Mesenchymal stem cell (in vitro differentiated cells and primary cell): ENCODE measurements around the gene SETD2.
A peak's percentile ranks its signal among the peaks of the same experiment; 100 is the strongest.

Source experiments
- DNase-seq: peaks from one replicate; pipeline ENCODE4 v3.0.0-alpha.2; 2013
- H2AFZ ChIP-seq: one replicate; pipeline ENCODE4 v1.6.1; 2013; ENCODE audit warnings: low read depth, mild to moderate bottlenecking, control low read depth, inconsistent platforms, low read length, moderate library complexity
- H2AK5ac ChIP-seq: 2 replicates; pipeline ENCODE4 v1.6.1; 2013; ENCODE audit warnings: low read length, moderate library complexity, mild to moderate bottlenecking, inconsistent platforms; ENCODE audit not compliant: severe bottlenecking
- H2BK120ac ChIP-seq: one replicate; pipeline ENCODE4 v1.6.1; 2013; ENCODE audit warnings: low read depth, mild to moderate bottlenecking, inconsistent platforms, low read length, moderate library complexity
- H2BK12ac ChIP-seq, 2 experiments: one replicate each; pipeline ENCODE4 v1.6.1; 2013; ENCODE audit warnings: inconsistent platforms in 2 of 2, low read length in 2 of 2, mild to moderate bottlenecking in 2 of 2, moderate library complexity in 2 of 2, control low read depth in 1 of 2
- H2BK15ac ChIP-seq: one replicate; pipeline ENCODE4 v1.6.1; 2013; ENCODE audit warnings: mild to moderate bottlenecking, low read depth, inconsistent platforms; ENCODE audit not compliant: poor library complexity, severe bottlenecking
- H2BK5ac ChIP-seq: 2 replicates; pipeline ENCODE4 v1.6.1; 2013; ENCODE audit warnings: low read depth, mild to moderate bottlenecking, low read length, control low read depth, inconsistent platforms; ENCODE audit not compliant: poor library complexity, severe bottlenecking
- H3K14ac ChIP-seq, 2 experiments: one replicate each; pipeline ENCODE4 v1.6.1; 2013; ENCODE audit warnings: inconsistent platforms in 2 of 2, low read length in 2 of 2, control low read depth in 1 of 2, mild to moderate bottlenecking in 1 of 2, moderate library complexity in 1 of 2
- H3K18ac ChIP-seq, 2 experiments: one replicate each; pipeline ENCODE4 v1.6.1; 2013; ENCODE audit warnings: inconsistent platforms in 2 of 2, low read length in 2 of 2, control low read depth in 1 of 2, low read depth in 1 of 2, mild to moderate bottlenecking in 1 of 2
- H3K23ac ChIP-seq, 2 experiments: one replicate each; pipeline ENCODE4 v1.6.1; 2013; ENCODE audit warnings: inconsistent platforms in 2 of 2, low read length in 2 of 2, mild to moderate bottlenecking in 2 of 2, moderate library complexity in 2 of 2, control low read depth in 1 of 2
- H3K27ac ChIP-seq: 2 replicates; pipeline ENCODE4 v1.5.1; 2013; ENCODE audit warnings: mild to moderate bottlenecking, moderate library complexity, low read length, control low read depth, inconsistent platforms; ENCODE audit not compliant: poor library complexity, severe bottlenecking
- H3K27me3 ChIP-seq, 2 experiments: 2 replicates each; pipeline versions ENCODE4 v1.6.1 to v1.7.0; 2013; ENCODE audit warnings: low read length in 2 of 2, mild to moderate bottlenecking in 2 of 2, moderate library complexity in 2 of 2, control low read depth in 1 of 2, inconsistent platforms in 1 of 2; ENCODE audit not compliant: control insufficient read depth in 1 of 2, insufficient read depth in 1 of 2
- H3K36me3 ChIP-seq, 2 experiments: 2 replicates each; pipeline versions ENCODE4 v1.6.1 to v1.7.0; 2013; ENCODE audit warnings: low read length in 2 of 2, control low read depth in 1 of 2, inconsistent platforms in 1 of 2, low read depth in 1 of 2, mild to moderate bottlenecking in 1 of 2; ENCODE audit not compliant: insufficient read depth in 2 of 2, control insufficient read depth in 1 of 2
- H3K4ac ChIP-seq, 2 experiments: one replicate each; pipeline ENCODE4 v1.6.1; 2013; ENCODE audit warnings: inconsistent platforms in 2 of 2, low read length in 2 of 2, mild to moderate bottlenecking in 2 of 2, moderate library complexity in 2 of 2, control low read depth in 1 of 2, low read depth in 1 of 2
- H3K4me1 ChIP-seq: 2 replicates; pipeline ENCODE4 v1.6.1; 2013; ENCODE audit warnings: low read depth, low read length, control low read depth; ENCODE audit not compliant: control insufficient read depth, insufficient read depth
- H3K4me2 ChIP-seq: 2 replicates; pipeline ENCODE4 v1.6.1; 2013; ENCODE audit warnings: low read length, mild to moderate bottlenecking, inconsistent platforms; ENCODE audit not compliant: poor library complexity, severe bottlenecking
- H3K4me3 ChIP-seq, 2 experiments: 2 replicates each; pipeline versions ENCODE4 v1.5.1 to v1.7.0; 2013; ENCODE audit warnings: low read length in 2 of 2, mild to moderate bottlenecking in 2 of 2, control low read depth in 1 of 2, low read depth in 1 of 2; ENCODE audit not compliant: insufficient read depth in 1 of 2
- H3K79me1 ChIP-seq: replicated peaks from 2 replicates; pipeline ENCODE4 v1.6.1; 2013; ENCODE audit warnings: mild to moderate bottlenecking, control low read depth, low read length, inconsistent platforms; ENCODE audit not compliant: poor library complexity, severe bottlenecking
- H3K9ac ChIP-seq: 2 replicates; pipeline ENCODE4 v1.7.0; 2013; ENCODE audit warnings: mild to moderate bottlenecking, low read length, moderate library complexity
- H3K9me3 ChIP-seq: 2 replicates; pipeline ENCODE4 v1.7.0; 2013; ENCODE audit warnings: mild to moderate bottlenecking, low read length; ENCODE audit not compliant: control insufficient read depth
- H4K8ac ChIP-seq: one replicate; pipeline ENCODE4 v1.6.1; 2013; ENCODE audit warnings: inconsistent platforms, mild to moderate bottlenecking, low read length, moderate library complexity
- H4K91ac ChIP-seq: one replicate; pipeline ENCODE4 v1.6.1; 2013; ENCODE audit warnings: mild to moderate bottlenecking, low read length, inconsistent platforms
- WGBS: methylation state at CpG from one replicate; pipeline ENCODE4 v1.1.7; 2013; ENCODE audit warnings: mixed read lengths; 5-methylcytosine and 5-hydroxymethylcytosine counted together

SETD2 gene

DNA sequence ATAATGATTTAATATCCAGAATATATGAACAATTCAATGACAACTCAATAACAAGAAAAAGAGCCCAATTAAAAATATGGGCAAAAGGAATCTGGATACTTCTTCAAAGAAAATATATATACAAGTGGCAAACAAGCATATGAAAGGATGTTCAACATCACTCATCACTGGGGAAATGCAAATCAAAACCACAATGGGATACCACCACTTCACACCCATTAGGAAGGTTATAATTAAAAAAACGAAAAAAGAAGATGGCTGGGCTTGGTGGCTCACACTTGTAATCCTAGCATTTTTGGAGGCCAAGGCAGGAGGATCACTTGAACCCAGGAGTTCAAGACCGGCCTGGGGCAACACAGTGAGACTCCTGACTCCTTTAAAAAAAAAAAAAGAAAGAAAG, 191.5 kb downstream of the SETD2 start:
- H2AFZ ChIP-seq: no peak overlapping the region
- H3K14ac ChIP-seq: no peak overlapping the region
- DNase-seq: no peak
- H2BK15ac ChIP-seq: no peak overlapping the region
- H4K8ac ChIP-seq: no peak overlapping the region
- H3K27ac ChIP-seq: no peak overlapping the region
- H3K9me3 ChIP-seq: no peaks in the 10 kb centered on the region
- H3K36me3 ChIP-seq: peaks cover 9 to 10% of the 10 kb centered on the region in 2 experiments
- H4K91ac ChIP-seq: no peak overlapping the region
- no peaks in the 10 kb centered on the region for H3K79me1 ChIP-seq
- H3K18ac ChIP-seq: no peak overlapping the region
- no peak overlapping the region for H2BK120ac ChIP-seq
- no peaks in the 10 kb centered on the region for H3K27me3 ChIP-seq
- no peak overlapping the region for H3K4me3 ChIP-seq
- H2BK5ac ChIP-seq: no peak overlapping the region
- H2AK5ac ChIP-seq: no peak overlapping the region
- 100% methylated on average over 1 of the region's 2 CpGs for WGBS
- H3K4me1 ChIP-seq: peaks cover 32% of the 10 kb centered on the region
- no peak overlapping the region for H3K9ac ChIP-seq
- H2BK12ac ChIP-seq: no peak overlapping the region
- H3K23ac ChIP-seq: no peak overlapping the region
- no peak overlapping the region for H3K4me2 ChIP-seq
- no peak overlapping the region for H3K4ac ChIP-seq

DNA sequence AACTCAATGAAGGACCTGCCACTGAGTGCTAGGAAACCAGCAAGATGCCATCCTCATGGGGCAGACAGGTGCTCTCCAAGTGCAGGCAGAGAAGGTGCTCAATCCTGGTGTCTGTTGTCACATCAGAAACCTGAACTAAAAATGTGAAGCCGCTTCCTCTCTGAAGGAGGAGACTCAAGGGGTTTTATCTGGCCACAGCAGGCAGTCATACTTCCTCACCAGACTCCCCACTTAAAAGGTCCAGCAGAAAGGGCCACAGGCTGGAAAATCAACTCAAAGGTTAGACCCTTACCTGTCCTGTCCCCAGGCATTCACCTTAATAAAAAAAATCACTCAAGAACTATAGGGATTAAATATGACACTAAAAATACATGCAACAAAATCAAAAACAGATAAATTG, 192.2 kb downstream of the SETD2 start:
- no peak overlapping the region for H2BK120ac ChIP-seq
- WGBS: 88% methylated on average over 1 of the region's 1 CpG
- H3K18ac ChIP-seq: no peak overlapping the region
- H3K23ac ChIP-seq: no peak overlapping the region
- H3K9me3 ChIP-seq: no peaks in the 10 kb centered on the region
- H3K14ac ChIP-seq: no peak overlapping the region
- H4K8ac ChIP-seq: no peak overlapping the region
- H3K4me2 ChIP-seq: no peak overlapping the region
- H3K4me3 ChIP-seq: no peak overlapping the region
- no peak for DNase-seq
- peaks cover 36% of the 10 kb centered on the region for H3K4me1 ChIP-seq
- H2AK5ac ChIP-seq: no peak overlapping the region
- no peaks in the 10 kb centered on the region for H3K27me3 ChIP-seq
- H4K91ac ChIP-seq: no peak overlapping the region
- H2AFZ ChIP-seq: no peak overlapping the region
- no peak overlapping the region for H3K27ac ChIP-seq
- H3K36me3 ChIP-seq: peaks cover 9 to 13% of the 10 kb centered on the region in 2 experiments
- no peaks in the 10 kb centered on the region for H3K79me1 ChIP-seq
- no peak overlapping the region for H2BK5ac ChIP-seq
- H2BK12ac ChIP-seq: no peak overlapping the region
- no peak overlapping the region for H2BK15ac ChIP-seq
- no peak overlapping the region for H3K9ac ChIP-seq
- H3K4ac ChIP-seq: no peak overlapping the region

- H3K4me3 ChIP-seq: no peak overlapping the region
- no peak overlapping the region for H3K14ac ChIP-seq
- no peaks in the 10 kb centered on the region for H3K9me3 ChIP-seq
- no peaks in the 10 kb centered on the region for H3K27me3 ChIP-seq
- H3K36me3 ChIP-seq: peaks cover 9 to 17% of the 10 kb centered on the region in 2 experiments
- no peak for DNase-seq
- H3K9ac ChIP-seq: no peak overlapping the region
- no peak overlapping the region for H2BK5ac ChIP-seq
- no peaks in the 10 kb centered on the region for H3K79me1 ChIP-seq
- H2BK120ac ChIP-seq: no peak overlapping the region
- H4K8ac ChIP-seq: no peak overlapping the region
- WGBS: 93% methylated on average over 5 of the region's 6 CpGs
- H3K23ac ChIP-seq: no peak overlapping the region
- no peak overlapping the region for H3K4ac ChIP-seq
- H2BK12ac ChIP-seq: no peak overlapping the region
- H3K4me1 ChIP-seq: peaks cover 40% of the 10 kb centered on the region
- no peak overlapping the region for H3K4me2 ChIP-seq
- peak overlapping the region; percentile 59 for H3K27ac ChIP-seq
- H2AFZ ChIP-seq: no peak overlapping the region
- H2AK5ac ChIP-seq: peak overlapping the region; percentile 28
- no peak overlapping the region for H2BK15ac ChIP-seq
- H4K91ac ChIP-seq: no peak overlapping the region
- H3K18ac ChIP-seq: no peak overlapping the region
These were observed 192.8 kb downstream of the SETD2 start for GRCh38 chr3:46971151-46971550.

GRCh38 chr3:46970391-46971091, 193.4 kb downstream of the SETD2 start:
- H3K14ac ChIP-seq: no peak overlapping the region
- H3K79me1 ChIP-seq: no peaks in the 10 kb centered on the region
- no peak overlapping the region for H4K8ac ChIP-seq
- H3K4me3 ChIP-seq: peak overlapping the region in 1 of 2 experiments; percentile 23
- no peak overlapping the region for H3K23ac ChIP-seq
- peaks cover 40% of the 10 kb centered on the region for H3K4me1 ChIP-seq
- no peak overlapping the region for H2AK5ac ChIP-seq
- no peak overlapping the region for H2BK120ac ChIP-seq
- H2BK5ac ChIP-seq: no peak overlapping the region
- H2AFZ ChIP-seq: no peak overlapping the region
- no peak overlapping the region for H3K18ac ChIP-seq
- H3K4ac ChIP-seq: no peak overlapping the region
- H3K27me3 ChIP-seq: no peaks in the 10 kb centered on the region
- H3K9me3 ChIP-seq: no peaks in the 10 kb centered on the region
- no peak overlapping the region for H2BK12ac ChIP-seq
- H2BK15ac ChIP-seq: no peak overlapping the region
- peaks cover 12 to 17% of the 10 kb centered on the region in 2 experiments for H3K36me3 ChIP-seq
- no peak for DNase-seq
- no peak overlapping the region for H4K91ac ChIP-seq
- 74% methylated on average over 3 of the region's 3 CpGs for WGBS
- peak overlapping the region; percentile 59 for H3K27ac ChIP-seq
- H3K9ac ChIP-seq: no peak overlapping the region
- H3K4me2 ChIP-seq: no peak overlapping the region
